GM23248 (cell line): ENCODE measurements around the gene FAM76B. TPM values are rescaled to one million over a fixed set of nuclear protein-coding genes. Genes with fewer than 3 reads are reported as not detected.
"Not testable (repeated sequence)": the region's sequence is repeated elsewhere in the genome, so short reads cannot be mapped to it uniquely, and the experiment has no call there.

Experiments used
- DNase-seq: peaks from one replicate; pipeline ENCODE4 v3.0.0-alpha.2; 2015
- H2AFZ ChIP-seq: fragments of 200-600 bp; sonication (generic); 2 replicates; pipeline ENCODE4 v1.6.1; 2016; ENCODE audit warnings: antibody characterized with exemption
- H3F3A ChIP-seq: fragments of 200-600 bp; sonication (generic); 2 replicates; pipeline ENCODE4 v1.6.1; 2016; ENCODE audit warnings: mild to moderate bottlenecking, antibody characterized with exemption, mixed run types; ENCODE audit not compliant: insufficient read depth
- H3K27ac ChIP-seq: fragments of 200-600 bp; sonication (generic); 2 replicates; pipeline ENCODE4 v1.5.1; 2016; ENCODE audit warnings: mild to moderate bottlenecking
- H3K27me3 ChIP-seq: fragments of 200-600 bp; sonication (generic); replicated peaks from 2 replicates; pipeline ENCODE4 v1.6.1; 2016; ENCODE audit warnings: mild to moderate bottlenecking; ENCODE audit not compliant: insufficient read depth
- H3K36me3 ChIP-seq: fragments of 200-600 bp; sonication (generic); 2 replicates; pipeline ENCODE4 v1.6.1; 2016; ENCODE audit warnings: low read depth, mild to moderate bottlenecking
- H3K4me1 ChIP-seq: fragments of 200-600 bp; sonication (generic); 2 replicates; pipeline ENCODE4 v1.6.1; 2016; ENCODE audit warnings: mild to moderate bottlenecking; ENCODE audit not compliant: insufficient read depth
- H3K4me2 ChIP-seq: fragments of 200-600 bp; sonication (generic); one replicate; pipeline ENCODE4 v1.6.1; 2016; ENCODE audit warnings: mild to moderate bottlenecking; ENCODE audit not compliant: unreplicated experiment
- H3K4me3 ChIP-seq: fragments of 200-600 bp; sonication (generic); 2 replicates; pipeline ENCODE4 v1.5.1; 2016; ENCODE audit warnings: mild to moderate bottlenecking
- H3K79me2 ChIP-seq: fragments of 200-600 bp; sonication (generic); 2 replicates; pipeline ENCODE4 v1.6.1; 2016; ENCODE audit warnings: mild to moderate bottlenecking; ENCODE audit not compliant: insufficient read depth
- H3K9ac ChIP-seq: fragments of 200-600 bp; sonication (generic); 2 replicates; pipeline ENCODE4 v1.6.1; 2016; ENCODE audit warnings: mild to moderate bottlenecking
- H3K9me2 ChIP-seq: fragments of 200-600 bp; sonication (generic); 2 replicates; pipeline ENCODE4 v1.6.1; 2016; ENCODE audit warnings: mixed run types, mild to moderate bottlenecking, moderate library complexity; ENCODE audit not compliant: insufficient read depth
- H3K9me3 ChIP-seq: fragments of 200-600 bp; sonication (generic); one replicate; pipeline ENCODE4 v1.6.1; 2017; ENCODE audit warnings: low read depth
- H4K20me1 ChIP-seq: fragments of 200-600 bp; sonication (generic); 2 replicates; pipeline ENCODE4 v1.6.0; 2016; ENCODE audit not compliant: insufficient read depth
- EZH2 ChIP-seq: fragments of 200-600 bp; sonication (generic); IDR thresholded peaks from 2 replicates; pipeline ENCODE4 v1.6.1; 2018; ENCODE audit warnings: antibody characterized with exemption, mild to moderate bottlenecking; ENCODE audit not compliant: insufficient read depth, poor library complexity, severe bottlenecking
- EZH2phosphoT487 ChIP-seq: fragments of 200-600 bp; sonication (generic); IDR thresholded peaks from 2 replicates; pipeline ENCODE4 v1.6.1; 2018; ENCODE audit warnings: antibody characterized with exemption, moderate library complexity, mild to moderate bottlenecking, low read depth; ENCODE audit not compliant: insufficient read depth
- WGBS, 2 experiments: methylation state at CpG; one replicate each; pipeline ENCODE4 v1.1.6; 2015 to 2017; ENCODE audit warnings: low lambda C conversion rate in 2 of 2, low coverage in 1 of 2; ENCODE audit errors: missing lambda C conversion rate in 2 of 2; 5-methylcytosine and 5-hydroxymethylcytosine counted together
- in situ Hi-C: fragments of 300-500 bp; cut with MboI; formaldehyde crosslinking; loops from 2 replicates; pipeline ENCODE4 v1.15.0; 2020
- polyA plus RNA-seq: library from polyadenylated mRNA; unstranded; fragments of >200 nt; fragmentation: Nextera tagmentation; extraction: Ambion mirVana; gene quantifications from 2 replicates; pipeline ENCODE4 v1.2.1, GENCODE V29; 2016
- total RNA-seq: library from RNA; depleted of rRNA; stranded (reverse); fragments of >200 nt; shearing (Covaris generic); gene quantifications from 2 replicates; pipeline ENCODE4 v1.2.3, GENCODE V29; 2014

FAM76B gene
- total and polyA plus RNA-seq, 2 experiments from 2014 or later: 8.0 to 10.4 TPM

- Histone ChIP-seq H3K9me2 (no peaks in the 10 kb centered on the region), H3K27me3 (no peaks in the 10 kb centered on the region), H3K9me3 (no peaks in the 10 kb centered on the region), H3K4me2 (no peak overlapping the region), H2AFZ (no peak overlapping the region), H3F3A (peaks cover 12% of the 10 kb centered on the region), H3K79me2 (no peaks in the 10 kb centered on the region), H4K20me1 (no peaks in the 10 kb centered on the region), H3K4me3 (no peak overlapping the region), H3K36me3 (peaks cover 7% of the 10 kb centered on the region; the same call in 1 of the 2 replicates), H3K4me1 (peaks cover 10% of the 10 kb centered on the region; the same call in 1 of the 2 replicates), H3K27ac (0 out of 2 replicates have a peak overlapping the region, but pooled peaks have one; percentile 3), H3K9ac (no peak overlapping the region)
- peak; percentile 70 for DNase-seq
- in situ Hi-C loops: no loop called here
- WGBS, 2 experiments: 41 to 46% methylated on average over 2 of the region's 2 CpGs
- TF ChIP-seq EZH2phosphoT487 (no peak), EZH2 (no peak)
These were observed 32.1 kb upstream of the FAM76B start for GRCh38 chr11:95821640-95822039.

- in situ Hi-C loops: no loop called here
- Histone ChIP-seq H3F3A (no peaks in the 10 kb centered on the region), H3K4me1 (no peaks in the 10 kb centered on the region), H3K79me2 (no peaks in the 10 kb centered on the region), H2AFZ (no peak overlapping the region), H3K27me3 (no peaks in the 10 kb centered on the region), H3K9me3 (no peaks in the 10 kb centered on the region), H3K9ac (no peak overlapping the region), H3K4me3 (no peak overlapping the region), H3K4me2 (no peak overlapping the region), H4K20me1 (no peaks in the 10 kb centered on the region), H3K27ac (no peak overlapping the region), H3K36me3 (peaks cover 16% of the 10 kb centered on the region; the same call in 1 of the 2 replicates), H3K9me2 (no peaks in the 10 kb centered on the region)
- no peak for TF ChIP-seq EZH2phosphoT487
- no peak for DNase-seq
- 96 to 100% methylated on average over 2 of the region's 2 CpGs for WGBS, 2 experiments
These were observed 26.5 kb upstream of the FAM76B start for GRCh38 chr11:95816037-95816436.

- H3K4me1 ChIP-seq, H3K4me2 ChIP-seq, DNase-seq, H3K9me2 ChIP-seq, H4K20me1 ChIP-seq, H2AFZ ChIP-seq, H3K27ac ChIP-seq, H3K79me2 ChIP-seq, H3K9me3 ChIP-seq, H3K27me3 ChIP-seq, H3K4me3 ChIP-seq, H3K9ac ChIP-seq, H3F3A ChIP-seq, in situ Hi-C loops: not testable (repeated sequence)
- 99 to 100% methylated on average over 2 to 4 of the region's 4 CpGs for WGBS, 2 experiments
- H3K36me3 ChIP-seq: peaks cover 13% of the 10 kb centered on the region
These were observed 21.5 kb upstream of the FAM76B start for GRCh38 chr11:95811052-95811451.

- H3K36me3 ChIP-seq, in situ Hi-C loops, H4K20me1 ChIP-seq, H3K27me3 ChIP-seq, H3K9me2 ChIP-seq, H3K9ac ChIP-seq, H3K4me2 ChIP-seq, H2AFZ ChIP-seq, H3F3A ChIP-seq, DNase-seq, H3K9me3 ChIP-seq, H3K79me2 ChIP-seq, H3K4me3 ChIP-seq, H3K4me1 ChIP-seq, H3K27ac ChIP-seq: not testable (repeated sequence)
- 90 to 93% methylated on average over 6 of the region's 6 CpGs for WGBS, 2 experiments
These were observed 16.9 kb upstream of the FAM76B start for GRCh38 chr11:95806464-95806863.

GRCh38 chr11:95805869-95806268 is 16.3 kb upstream of the FAM76B start:
- H3K27me3 ChIP-seq: no peaks in the 10 kb centered on the region
- H3K9ac ChIP-seq: no peak overlapping the region
- no peaks in the 10 kb centered on the region for H4K20me1 ChIP-seq
- no peaks in the 10 kb centered on the region for H3K9me2 ChIP-seq
- TF ChIP-seq EZH2 (no peak), EZH2phosphoT487 (no peak)
- H3K27ac ChIP-seq: no peak overlapping the region
- H3K4me1 ChIP-seq: no peaks in the 10 kb centered on the region
- H2AFZ ChIP-seq: no peak overlapping the region
- H3K36me3 ChIP-seq: peaks cover 5% of the 10 kb centered on the region
- no peak for DNase-seq
- H3K9me3 ChIP-seq: no peaks in the 10 kb centered on the region
- in situ Hi-C loops: no loop called here
- H3K4me2 ChIP-seq: no peak overlapping the region
- H3K4me3 ChIP-seq: no peak overlapping the region
- no peaks in the 10 kb centered on the region for H3K79me2 ChIP-seq
- no peaks in the 10 kb centered on the region for H3F3A ChIP-seq
- WGBS, 2 experiments: 96 to 100% methylated on average over 2 of the region's 2 CpGs
